ENCODE results near the gene MMRN2.

- no peak for TF ChIP-seq TCF7L2 (IDR thresholded peaks at IDR 0.05; ENCODE audit: borderline replicate concordance, extremely low read depth, insufficient read depth, insufficient read length)
- TF ChIP-seq EZH2phosphoT487 (IDR thresholded peaks at IDR 0.05; ENCODE audit: borderline replicate concordance): no peak
- TF ChIP-seq FOSL1 (IDR thresholded peaks at IDR 0.05; ENCODE audit: low read depth): no peak
- no peak for TF ChIP-seq POLR2A (IDR thresholded peaks at IDR 0.05; ENCODE audit: borderline replicate concordance, extremely low read depth, insufficient read depth, insufficient read length)
- TF ChIP-seq ATF3 (IDR thresholded peaks at IDR 0.05): no peak
- no peak for TF ChIP-seq REST (IDR thresholded peaks at IDR 0.05; ENCODE audit: low read depth)
- TF ChIP-seq CTCF (IDR thresholded peaks at IDR 0.05 in 2 of 3, conservative IDR thresholded peaks at IDR 0.05 in 1 of 3; ENCODE audit: borderline replicate concordance in 1 of 3, insufficient read depth in 1 of 3, low read depth in 2 of 3, low read length in 2 of 3): no peak
- TF ChIP-seq EZH2 (IDR thresholded peaks at IDR 0.05): no peak
- TF ChIP-seq SIN3A (IDR thresholded peaks at IDR 0.05; ENCODE audit: low read depth): no peak
- TF ChIP-seq SP1 (IDR thresholded peaks at IDR 0.05; ENCODE audit: low read depth): no peak
- TF ChIP-seq POLR2AphosphoS5 (IDR thresholded peaks at IDR 0.05; ENCODE audit: low read depth, low read length): no peak
- no peak for TF ChIP-seq ZNF274 (IDR thresholded peaks at IDR 0.05; ENCODE audit: low read depth, low read length)
- no peak for TF ChIP-seq CBX3 (IDR thresholded peaks at IDR 0.05; ENCODE audit: low read depth)
- TF ChIP-seq JUND (IDR thresholded peaks at IDR 0.05): no peak
These were observed 19.2 kb downstream of the MMRN2 start for GRCh38 chr10:86938260-86938659.
